Measurements from ENCODE around the gene KRTAP9-7. TPM values are rescaled to one million over a fixed set of nuclear protein-coding genes. Genes with fewer than 3 reads are reported as not detected.
"Not testable (repeated sequence)": the region's sequence is repeated elsewhere in the genome, so short reads cannot be mapped to it uniquely, and the experiment has no call there.

Gene KRTAP9-7, protein sequence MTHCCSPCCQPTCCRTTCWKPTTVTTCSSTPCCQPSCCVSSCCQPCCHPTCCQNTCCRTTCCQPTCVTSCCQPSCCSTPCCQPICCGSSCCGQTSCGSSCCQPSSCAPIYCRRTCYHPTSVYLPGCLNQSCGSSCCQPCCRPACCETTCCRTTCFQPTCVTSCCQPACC
- not detected in 2 replicates for total RNA-seq (2013; cell fraction: nucleolus; rRNA removed)
- total RNA-seq (2014; rRNA removed) (not detected in 2 replicates), total RNA-seq (2014; rRNA removed; fragmentation: Illumina TruSeq; extraction: Trizol) (not detected in 2 replicates), total RNA-seq (2021) (not detected in 2 replicates), polyA plus RNA-seq (2011; rRNA removed) (not detected in 2 replicates), polyA plus RNA-seq (2014; fragmentation: Illumina TruSeq; extraction: Trizol) (not detected in 2 replicates), polyA plus RNA-seq (2014; fragmentation: Nextera tagmentation; extraction: Ambion mirVana) (not detected), polyA plus RNA-seq (2014; rRNA removed) (not detected in 2 replicates), polyA plus RNA-seq (2016; fragmentation: Nextera tagmentation; extraction: Ambion mirVana) (not detected), polyA minus RNA-seq (2011; rRNA and poly(A)+ RNA removed) (not detected in 2 replicates), Bru-seq, nascent RNA (not detected), BruChase-seq, experiment 1, labeled RNA remaining after a 6-hour chase (not detected), BruChase-seq, experiment 2, labeled RNA remaining after a 2-hour chase (not detected)
- not detected for polyA plus RNA-seq (2011; ENCODE audit: low read depth)
- polyA plus RNA-seq (2011; cell fraction: cytosol; rRNA removed), result not detected in 2 replicates
- not detected in 2 replicates for polyA plus RNA-seq (2011; cell fraction: nucleus; rRNA removed)
- polyA plus RNA-seq (2012), result not detected in 2 replicates
- polyA minus RNA-seq (2011; cell fraction: cytosol; rRNA and poly(A)+ RNA removed), result not detected in 2 replicates
- not detected in 2 replicates for polyA minus RNA-seq (2011; cell fraction: nucleus; rRNA and poly(A)+ RNA removed)
- long read RNA-seq, experiment 1, result 0 reads
- long read RNA-seq, experiment 2, result 0 reads

DNA sequence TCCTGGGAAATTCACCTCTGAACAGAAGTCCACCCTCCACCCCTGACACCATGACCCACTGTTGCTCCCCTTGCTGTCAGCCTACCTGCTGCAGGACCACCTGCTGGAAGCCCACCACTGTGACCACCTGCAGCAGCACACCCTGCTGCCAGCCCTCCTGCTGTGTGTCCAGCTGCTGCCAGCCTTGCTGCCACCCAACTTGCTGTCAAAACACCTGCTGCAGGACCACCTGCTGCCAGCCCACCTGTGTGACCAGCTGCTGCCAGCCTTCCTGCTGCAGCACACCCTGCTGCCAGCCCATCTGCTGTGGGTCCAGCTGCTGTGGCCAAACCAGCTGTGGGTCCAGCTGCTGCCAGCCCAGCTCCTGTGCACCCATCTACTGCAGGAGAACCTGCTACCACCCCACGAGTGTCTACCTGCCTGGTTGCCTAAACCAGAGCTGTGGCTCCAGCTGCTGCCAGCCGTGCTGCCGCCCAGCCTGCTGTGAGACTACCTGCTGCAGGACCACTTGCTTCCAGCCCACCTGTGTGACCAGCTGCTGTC lies at the start of gene KRTAP9-7:
TSS of gene KRTAP9-7 (plus strand) at position 51 of the 543 bp plus-strand sequence. CDS start at position 51, 0 bp downstream.
- H3K36me3 ChIP-seq (ENCODE audit: control insufficient read depth in 2 of 2, insufficient read depth in 2 of 2, low read length in 1 of 2); intact Hi-C loops (cut with micrococcal nuclease; ENCODE audit: unreplicated experiment); ATAC-seq; H2AFZ ChIP-seq (ENCODE audit: control insufficient read depth, low read depth, low read length); H3K27me3 ChIP-seq (replicated peaks in 1 of 2; ENCODE audit: control insufficient read depth in 2 of 2, insufficient read depth in 2 of 2, low read length in 1 of 2); BruUV-seq (replicated peaks); H3K27ac ChIP-seq (ENCODE audit: control insufficient read depth, insufficient read depth); H3K9me3 ChIP-seq (replicated peaks; ENCODE audit: control insufficient read depth, insufficient read depth, low read length); in situ Hi-C loops (cut with MboI); H3K4me2 ChIP-seq (ENCODE audit: control insufficient read depth, insufficient read depth); SMC1A ChIA-PET (ENCODE audit: uncharacterized antibody, unreplicated experiment); H3K9ac ChIP-seq (ENCODE audit: control insufficient read depth, insufficient read depth, low read length); H3K4me3 ChIP-seq; H4K20me1 ChIP-seq (ENCODE audit: control insufficient read depth, insufficient read depth); FAIRE-seq; H3K4me1 ChIP-seq (ENCODE audit: control insufficient read depth, insufficient read depth, low read length); DNase-seq (ENCODE audit: low read depth, low spot score); CTCF ChIA-PET; H3K79me2 ChIP-seq (ENCODE audit: control insufficient read depth, insufficient read depth, low read length); RAD21 ChIA-PET (ENCODE audit: unreplicated experiment); POLR2A ChIA-PET: not testable (repeated sequence)
- WGBS (ENCODE audit: insufficient coverage, insufficient replicate concordance, low lambda C conversion rate, missing lambda C conversion rate), result 0% methylated on average over 3 of the region's 3 CpGs

DNA sequence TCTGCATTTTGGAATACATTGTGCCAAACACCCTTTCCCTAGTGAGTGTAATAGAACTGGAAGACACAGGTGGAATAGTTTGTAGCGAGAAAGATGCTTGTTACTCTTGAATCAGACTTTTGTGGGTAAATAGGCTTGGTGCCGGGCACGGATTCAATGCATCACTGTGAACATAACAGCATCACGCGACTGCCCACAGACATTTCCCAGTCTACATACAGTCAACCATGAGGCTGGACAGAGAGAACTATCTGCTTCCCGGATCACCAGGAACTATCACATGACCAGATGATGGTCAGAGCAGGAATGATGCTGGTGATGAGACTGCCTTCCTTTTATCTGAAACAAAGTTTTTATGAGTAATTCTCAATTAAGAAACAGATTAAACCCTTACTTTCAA lies 49.4 kb upstream of the KRTAP9-7 start:
- POLR2A ChIA-PET, result no interaction called here
- Histone ChIP-seq H3K4me2 (ENCODE audit: control insufficient read depth, insufficient read depth) (no peak overlapping the region), H3K4me1 (ENCODE audit: control insufficient read depth, insufficient read depth, low read length) (no peaks in the 10 kb centered on the region), H3K9ac (ENCODE audit: control insufficient read depth, insufficient read depth, low read length) (no peak overlapping the region), H3K27me3 (replicated peaks in 1 of 2; ENCODE audit: control insufficient read depth in 2 of 2, insufficient read depth in 2 of 2, low read length in 1 of 2) (peaks cover 0 to 3% of the 10 kb centered on the region in 2 experiments; a peak in 1 of 4 replicates), H3K9me3 (replicated peaks; ENCODE audit: control insufficient read depth, insufficient read depth, low read length) (no peaks in the 10 kb centered on the region), H4K20me1 (ENCODE audit: control insufficient read depth, insufficient read depth) (no peaks in the 10 kb centered on the region), H3K79me2 (ENCODE audit: control insufficient read depth, insufficient read depth, low read length) (no peaks in the 10 kb centered on the region), H2AFZ (ENCODE audit: control insufficient read depth, low read depth, low read length) (no peak overlapping the region), H3K36me3 (ENCODE audit: control insufficient read depth in 2 of 2, insufficient read depth in 2 of 2, low read length in 1 of 2) (no peaks in the 10 kb centered on the region), H3K27ac (ENCODE audit: control insufficient read depth, insufficient read depth) (no peak overlapping the region), H3K4me3 (no peak overlapping the region)
- ATAC-seq (no peak), FAIRE-seq (no peak), DNase-seq (ENCODE audit: low read depth, low spot score) (no peak)
- CTCF ChIA-PET, result interaction anchor here (0.6 kb wide), 1 partner anchor 323 kb away, joined by 3 read pairs; no protein-coding TSS in a partner anchor
- intact Hi-C loops (cut with micrococcal nuclease; ENCODE audit: unreplicated experiment), result no loop called here
- RAD21 ChIA-PET (ENCODE audit: unreplicated experiment), result no interaction called here
- SMC1A ChIA-PET (ENCODE audit: uncharacterized antibody, unreplicated experiment), result no interaction called here
- in situ Hi-C loops (cut with MboI), result no loop called here
- BruUV-seq (replicated peaks), result no TSS peak
- 68% methylated on average over 6 of the region's 6 CpGs for WGBS (ENCODE audit: insufficient coverage, insufficient replicate concordance, low lambda C conversion rate, missing lambda C conversion rate)
- no peak for TF ChIP-seq ZNF274 (IDR thresholded peaks at IDR 0.05; ENCODE audit: insufficient read depth, insufficient read length)
- no peak for TF ChIP-seq SIX5 (IDR thresholded peaks at IDR 0.05; ENCODE audit: low read depth, low read length, severe bottlenecking)
- TF ChIP-seq, protein P1, sequence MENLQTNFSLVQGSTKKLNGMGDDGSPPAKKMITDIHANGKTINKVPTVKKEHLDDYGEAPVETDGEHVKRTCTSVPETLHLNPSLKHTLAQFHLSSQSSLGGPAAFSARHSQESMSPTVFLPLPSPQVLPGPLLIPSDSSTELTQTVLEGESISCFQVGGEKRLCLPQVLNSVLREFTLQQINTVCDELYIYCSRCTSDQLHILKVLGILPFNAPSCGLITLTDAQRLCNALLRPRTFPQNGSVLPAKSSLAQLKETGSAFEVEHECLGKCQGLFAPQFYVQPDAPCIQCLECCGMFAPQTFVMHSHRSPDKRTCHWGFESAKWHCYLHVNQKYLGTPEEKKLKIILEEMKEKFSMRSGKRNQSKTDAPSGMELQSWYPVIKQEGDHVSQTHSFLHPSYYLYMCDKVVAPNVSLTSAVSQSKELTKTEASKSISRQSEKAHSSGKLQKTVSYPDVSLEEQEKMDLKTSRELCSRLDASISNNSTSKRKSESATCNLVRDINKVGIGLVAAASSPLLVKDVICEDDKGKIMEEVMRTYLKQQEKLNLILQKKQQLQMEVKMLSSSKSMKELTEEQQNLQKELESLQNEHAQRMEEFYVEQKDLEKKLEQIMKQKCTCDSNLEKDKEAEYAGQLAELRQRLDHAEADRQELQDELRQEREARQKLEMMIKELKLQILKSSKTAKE (IDR thresholded peaks at IDR 0.05; ENCODE audit: low read depth, poor library complexity, severe bottlenecking), result no peak
- TF ChIP-seq, protein P2, sequence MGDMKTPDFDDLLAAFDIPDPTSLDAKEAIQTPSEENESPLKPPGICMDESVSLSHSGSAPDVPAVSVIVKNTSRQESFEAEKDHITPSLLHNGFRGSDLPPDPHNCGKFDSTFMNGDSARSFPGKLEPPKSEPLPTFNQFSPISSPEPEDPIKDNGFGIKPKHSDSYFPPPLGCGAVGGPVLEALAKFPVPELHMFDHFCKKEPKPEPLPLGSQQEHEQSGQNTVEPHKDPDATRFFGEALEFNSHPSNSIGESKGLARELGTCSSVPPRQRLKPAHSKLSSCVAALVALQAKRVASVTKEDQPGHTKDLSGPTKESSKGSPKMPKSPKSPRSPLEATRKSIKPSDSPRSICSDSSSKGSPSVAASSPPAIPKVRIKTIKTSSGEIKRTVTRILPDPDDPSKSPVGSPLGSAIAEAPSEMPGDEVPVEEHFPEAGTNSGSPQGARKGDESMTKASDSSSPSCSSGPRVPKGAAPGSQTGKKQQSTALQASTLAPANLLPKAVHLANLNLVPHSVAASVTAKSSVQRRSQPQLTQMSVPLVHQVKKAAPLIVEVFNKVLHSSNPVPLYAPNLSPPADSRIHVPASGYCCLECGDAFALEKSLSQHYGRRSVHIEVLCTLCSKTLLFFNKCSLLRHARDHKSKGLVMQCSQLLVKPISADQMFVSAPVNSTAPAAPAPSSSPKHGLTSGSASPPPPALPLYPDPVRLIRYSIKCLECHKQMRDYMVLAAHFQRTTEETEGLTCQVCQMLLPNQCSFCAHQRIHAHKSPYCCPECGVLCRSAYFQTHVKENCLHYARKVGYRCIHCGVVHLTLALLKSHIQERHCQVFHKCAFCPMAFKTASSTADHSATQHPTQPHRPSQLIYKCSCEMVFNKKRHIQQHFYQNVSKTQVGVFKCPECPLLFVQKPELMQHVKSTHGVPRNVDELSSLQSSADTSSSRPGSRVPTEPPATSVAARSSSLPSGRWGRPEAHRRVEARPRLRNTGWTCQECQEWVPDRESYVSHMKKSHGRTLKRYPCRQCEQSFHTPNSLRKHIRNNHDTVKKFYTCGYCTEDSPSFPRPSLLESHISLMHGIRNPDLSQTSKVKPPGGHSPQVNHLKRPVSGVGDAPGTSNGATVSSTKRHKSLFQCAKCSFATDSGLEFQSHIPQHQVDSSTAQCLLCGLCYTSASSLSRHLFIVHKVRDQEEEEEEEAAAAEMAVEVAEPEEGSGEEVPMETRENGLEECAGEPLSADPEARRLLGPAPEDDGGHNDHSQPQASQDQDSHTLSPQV (IDR thresholded peaks at IDR 0.05), result no peak
- TF ChIP-seq, protein P3, sequence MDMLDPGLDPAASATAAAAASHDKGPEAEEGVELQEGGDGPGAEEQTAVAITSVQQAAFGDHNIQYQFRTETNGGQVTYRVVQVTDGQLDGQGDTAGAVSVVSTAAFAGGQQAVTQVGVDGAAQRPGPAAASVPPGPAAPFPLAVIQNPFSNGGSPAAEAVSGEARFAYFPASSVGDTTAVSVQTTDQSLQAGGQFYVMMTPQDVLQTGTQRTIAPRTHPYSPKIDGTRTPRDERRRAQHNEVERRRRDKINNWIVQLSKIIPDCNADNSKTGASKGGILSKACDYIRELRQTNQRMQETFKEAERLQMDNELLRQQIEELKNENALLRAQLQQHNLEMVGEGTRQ (IDR thresholded peaks at IDR 0.05; ENCODE audit: borderline replicate concordance, low read depth, low read length), result no peak

All from GM12878 (cell line).